ENCODE measurements around the gene CSTA.

The CSTA gene

DNA sequence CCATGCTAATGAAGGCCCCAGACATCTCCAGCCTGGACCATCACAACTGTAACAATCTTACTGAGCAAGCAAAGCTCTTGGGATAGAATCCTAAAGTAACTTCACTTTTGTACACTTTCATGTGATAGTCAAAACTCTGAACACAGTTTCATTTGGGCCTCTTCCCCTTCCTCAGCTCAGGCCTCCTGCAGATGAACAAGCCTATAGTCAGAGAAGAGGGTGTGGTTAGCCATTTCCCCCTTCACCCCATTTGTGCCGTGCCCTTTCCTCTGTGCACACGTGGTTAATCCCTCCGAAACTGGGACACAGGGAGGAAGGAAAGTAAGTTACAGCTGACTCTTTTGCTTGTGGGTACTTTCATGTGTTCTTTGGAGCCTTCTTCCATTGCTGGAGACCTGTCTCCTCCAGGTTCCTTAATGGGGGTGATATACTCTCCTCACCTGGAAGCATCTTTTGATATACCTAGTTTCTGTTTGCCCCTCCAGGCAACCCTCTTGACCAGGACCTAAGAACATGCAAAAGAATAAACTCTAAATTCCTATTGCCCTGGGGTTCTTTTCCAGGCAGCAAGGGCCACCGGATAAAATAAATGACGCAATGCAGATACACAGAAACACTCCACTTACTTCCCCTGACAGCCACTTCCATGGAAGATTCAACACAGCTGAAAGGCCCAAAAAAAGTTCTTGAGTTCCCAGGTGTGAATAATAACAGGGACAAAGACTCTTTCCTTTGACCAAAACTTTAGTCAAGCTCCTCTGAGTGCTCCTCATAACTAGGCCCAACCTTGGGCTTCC is 29.6 kb upstream of the CSTA start:
- in situ Hi-C loops (cut with HindIII; ENCODE audit: low pct_ligation_motif_present, low sequenced_read_pairs) = no loop called here
- TF ChIP-seq, protein P1, sequence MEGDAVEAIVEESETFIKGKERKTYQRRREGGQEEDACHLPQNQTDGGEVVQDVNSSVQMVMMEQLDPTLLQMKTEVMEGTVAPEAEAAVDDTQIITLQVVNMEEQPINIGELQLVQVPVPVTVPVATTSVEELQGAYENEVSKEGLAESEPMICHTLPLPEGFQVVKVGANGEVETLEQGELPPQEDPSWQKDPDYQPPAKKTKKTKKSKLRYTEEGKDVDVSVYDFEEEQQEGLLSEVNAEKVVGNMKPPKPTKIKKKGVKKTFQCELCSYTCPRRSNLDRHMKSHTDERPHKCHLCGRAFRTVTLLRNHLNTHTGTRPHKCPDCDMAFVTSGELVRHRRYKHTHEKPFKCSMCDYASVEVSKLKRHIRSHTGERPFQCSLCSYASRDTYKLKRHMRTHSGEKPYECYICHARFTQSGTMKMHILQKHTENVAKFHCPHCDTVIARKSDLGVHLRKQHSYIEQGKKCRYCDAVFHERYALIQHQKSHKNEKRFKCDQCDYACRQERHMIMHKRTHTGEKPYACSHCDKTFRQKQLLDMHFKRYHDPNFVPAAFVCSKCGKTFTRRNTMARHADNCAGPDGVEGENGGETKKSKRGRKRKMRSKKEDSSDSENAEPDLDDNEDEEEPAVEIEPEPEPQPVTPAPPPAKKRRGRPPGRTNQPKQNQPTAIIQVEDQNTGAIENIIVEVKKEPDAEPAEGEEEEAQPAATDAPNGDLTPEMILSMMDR (IDR thresholded peaks at IDR 0.05; ENCODE audit: low read depth, low read length, missing control alignments) = no peak
- Histone ChIP-seq H3K27ac (no peak overlapping the region), H3K27me3 (replicated peaks) (peaks cover 3% of the 10 kb centered on the region), H3K36me3 (replicated peaks) (no peaks in the 10 kb centered on the region), H3K4me3 (ENCODE audit: low read depth, low read length) (no peak overlapping the region)
- DNase-seq = no peak

DNA sequence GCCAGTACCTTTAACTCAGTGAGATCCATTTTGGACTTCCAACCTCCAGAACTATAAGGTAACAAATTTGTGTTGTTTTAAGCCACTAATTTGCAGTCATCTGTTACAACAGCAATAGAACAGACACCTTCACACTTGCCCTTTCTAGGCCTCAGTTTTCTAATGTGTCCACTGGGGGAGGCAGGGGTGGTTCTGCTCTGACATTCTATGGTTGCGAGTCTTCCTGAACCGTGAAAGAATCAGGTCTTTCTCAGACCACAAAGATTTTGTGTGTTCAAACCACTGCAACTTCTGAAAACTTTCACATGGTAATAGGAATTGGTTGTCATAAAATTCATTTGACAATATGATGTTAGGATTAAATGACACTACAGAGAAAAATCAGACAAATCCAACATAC is 26.8 kb upstream of the CSTA start:
- in situ Hi-C loops (cut with HindIII; ENCODE audit: low pct_ligation_motif_present, low sequenced_read_pairs) = no loop called here
- no peak for DNase-seq
- H3K27me3 ChIP-seq (replicated peaks) = peaks cover under 1% of the 10 kb centered on the region
- TF ChIP-seq, protein P1 (IDR thresholded peaks at IDR 0.05; ENCODE audit: low read depth, low read length, missing control alignments) = no peak
- H3K27ac ChIP-seq = no peak overlapping the region
- no peaks in the 10 kb centered on the region for H3K36me3 ChIP-seq (replicated peaks)
- H3K4me3 ChIP-seq (ENCODE audit: low read depth, low read length) = no peak overlapping the region

GRCh38 chr3:122299215-122299614 is 25.8 kb upstream of the CSTA start:
- no peaks in the 10 kb centered on the region for H3K36me3 ChIP-seq (replicated peaks)
- H3K27me3 ChIP-seq (replicated peaks) = no peaks in the 10 kb centered on the region
- H3K4me3 ChIP-seq (ENCODE audit: low read depth, low read length) = no peak overlapping the region
- DNase-seq = no peak
- no peak overlapping the region for H3K27ac ChIP-seq
- in situ Hi-C loops (cut with HindIII; ENCODE audit: low pct_ligation_motif_present, low sequenced_read_pairs) = no loop called here
- TF ChIP-seq, protein P1 (IDR thresholded peaks at IDR 0.05; ENCODE audit: low read depth, low read length, missing control alignments) = no peak

DNA sequence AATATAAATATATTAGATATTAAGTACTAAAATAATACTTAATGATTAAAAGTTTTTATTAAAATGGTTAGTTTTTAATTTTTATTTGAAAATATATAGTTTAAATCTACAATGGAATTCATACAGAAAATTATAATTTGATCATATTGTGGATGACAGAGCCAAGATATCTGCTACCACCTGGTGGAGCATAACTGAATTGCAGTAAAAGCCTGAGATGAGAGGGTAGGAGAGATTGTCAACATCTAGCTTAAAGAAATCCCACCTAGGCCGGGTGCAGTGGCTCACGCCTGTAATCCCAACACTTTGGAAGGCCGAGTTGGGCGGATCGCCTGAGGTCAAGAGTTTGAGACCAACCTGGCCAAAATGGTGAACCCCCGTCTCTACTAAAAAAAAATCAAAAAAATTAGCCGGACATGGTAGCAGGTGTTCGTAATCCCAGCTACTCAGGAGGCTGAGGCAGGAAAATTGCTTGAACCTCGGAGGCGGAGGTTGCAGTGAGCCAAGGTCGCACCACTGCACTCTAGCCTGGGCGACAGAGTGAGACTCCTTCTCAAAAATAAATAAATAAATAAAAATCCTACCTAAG is 25.1 kb upstream of the CSTA start:
- in situ Hi-C loops (cut with HindIII; ENCODE audit: low pct_ligation_motif_present, low sequenced_read_pairs) = no loop called here
- Histone ChIP-seq H3K4me3 (ENCODE audit: low read depth, low read length) (no peak overlapping the region), H3K27ac (no peak overlapping the region), H3K27me3 (replicated peaks) (no peaks in the 10 kb centered on the region), H3K36me3 (replicated peaks) (no peaks in the 10 kb centered on the region)
- TF ChIP-seq, protein P1 (IDR thresholded peaks at IDR 0.05; ENCODE audit: low read depth, low read length, missing control alignments) = peak; percentile 64
- peak; percentile 47 for DNase-seq

DNA sequence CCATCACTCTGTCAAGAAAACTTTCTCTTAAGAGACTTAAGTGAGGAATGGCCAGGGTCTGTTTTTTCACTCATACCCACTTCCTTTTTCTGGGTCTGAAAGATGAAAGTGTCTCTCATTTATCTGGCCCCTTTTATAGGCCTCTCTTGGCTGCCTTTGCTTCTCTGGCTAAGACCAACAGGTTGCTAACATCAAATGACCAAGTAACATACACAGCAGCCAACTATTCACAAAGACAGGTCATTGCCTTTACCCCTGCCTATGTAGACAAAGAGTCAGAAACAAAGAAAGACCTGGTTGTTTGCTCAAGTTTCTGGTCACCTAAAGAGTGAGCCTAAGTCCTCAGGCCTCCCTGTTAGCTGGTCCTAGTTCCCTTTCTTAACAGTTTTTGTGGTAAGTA is 24.0 kb upstream of the CSTA start:
- no peak for DNase-seq
- TF ChIP-seq, protein P1 (IDR thresholded peaks at IDR 0.05; ENCODE audit: low read depth, low read length, missing control alignments) = no peak
- Histone ChIP-seq H3K4me3 (ENCODE audit: low read depth, low read length) (no peak overlapping the region), H3K27ac (no peak overlapping the region), H3K36me3 (replicated peaks) (no peaks in the 10 kb centered on the region), H3K27me3 (replicated peaks) (no peaks in the 10 kb centered on the region)
- in situ Hi-C loops (cut with HindIII; ENCODE audit: low pct_ligation_motif_present, low sequenced_read_pairs) = no loop called here
